SK-N-SH treated with all-trans-retinoic acid at 6 μM for 48 hours (cell line): ENCODE measurements around the gene C1orf141.

Experiments
- CSRNP3 ChIP-seq: fragments of 250-450 bp; sonication (Bioruptor Pico); IDR thresholded peaks from 2 replicates; pipeline ENCODE4 v1.5.1; 2021; ENCODE audit warnings: mild to moderate bottlenecking, moderate library complexity
- ISL1 ChIP-seq: fragments of 250-450 bp; sonication (Bioruptor Pico); IDR thresholded peaks from 2 replicates; pipeline ENCODE4 v2.1.2; 2022; ENCODE audit warnings: mild to moderate bottlenecking, moderate library complexity
- PATZ1 ChIP-seq: fragments of 250-450 bp; sonication (Bioruptor Pico); IDR thresholded peaks from 2 replicates; pipeline ENCODE4 v1.8.0; 2020; ENCODE audit warnings: mild to moderate bottlenecking, moderate library complexity, borderline replicate concordance
- PPARA ChIP-seq: fragments of 250-450 bp; sonication (Bioruptor Pico); IDR thresholded peaks from 2 replicates; pipeline ENCODE4 v1.5.0; 2020; ENCODE audit warnings: mild to moderate bottlenecking, borderline replicate concordance
- RARB ChIP-seq: fragments of 250-450 bp; sonication (Bioruptor Pico); IDR thresholded peaks from 2 replicates; pipeline ENCODE4 v1.8.0; 2021; ENCODE audit warnings: mild to moderate bottlenecking, moderate library complexity
- ZFP30 ChIP-seq: fragments of 450-650 bp; formaldehyde crosslinking; IDR thresholded peaks from 2 replicates; pipeline ENCODE4 v1.5.0; 2022; ENCODE audit warnings: mild to moderate bottlenecking, moderate library complexity
- ZNF565 ChIP-seq: fragments of 450-650 bp; formaldehyde crosslinking; conservative IDR thresholded peaks from 2 replicates; pipeline ENCODE4 v1.5.0; 2020; ENCODE audit warnings: low read depth, mild to moderate bottlenecking, moderate library complexity

DNA sequence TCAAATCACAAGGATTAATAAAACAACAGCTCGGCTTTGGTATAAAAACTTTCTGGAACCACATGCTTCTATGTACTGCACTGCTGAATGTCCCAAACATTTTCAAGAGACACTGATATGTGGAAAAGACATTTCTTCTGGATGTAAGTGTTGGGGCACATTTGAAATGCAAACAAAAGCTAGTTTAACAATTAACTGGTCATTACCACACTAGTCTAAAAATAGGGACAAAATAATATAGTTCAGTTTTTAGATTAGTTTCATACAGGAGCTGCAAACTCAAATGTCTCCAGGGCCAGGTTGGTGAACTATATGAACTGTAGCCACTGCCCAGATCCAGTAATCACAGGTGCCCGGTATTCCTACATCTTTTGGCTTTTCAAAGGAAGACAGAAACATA lies 34.7 kb upstream of the C1orf141 start:
- TF ChIP-seq ISL1 (CRISPR knock-in tag) (no peak), ZFP30 (CRISPR knock-in tag) (no peak), RARB (CRISPR knock-in tag) (no peak), CSRNP3 (CRISPR knock-in tag) (no peak), PPARA (CRISPR knock-in tag) (no peak), ZNF565 (CRISPR knock-in tag) (no peak), PATZ1 (CRISPR knock-in tag) (no peak)
